OCI-LY7 (cell line): ENCODE measurements around the gene NLGN1.

ENCODE experiments used
- CTCF ChIP-seq: fragments of 200-600 bp; sonication (generic); conservative IDR thresholded peaks from 2 replicates; pipeline ENCODE4 v1.5.1; 2014; ENCODE audit warnings: mild to moderate bottlenecking, antibody characterized with exemption, low read length, moderate library complexity, mixed read lengths
- EZH2phosphoT487 ChIP-seq: fragments of 200-600 bp; sonication (generic); IDR thresholded peaks from 2 replicates; pipeline ENCODE4 v1.6.1; 2018; ENCODE audit warnings: low read depth, borderline replicate concordance, mild to moderate bottlenecking, mixed run types, antibody characterized with exemption, low read length, moderate library complexity, mixed read lengths

GRCh38 chr3:174002543-174002942 lies 605.0 kb downstream of the NLGN1 start:
- TF ChIP-seq CTCF (peak; percentile 47), EZH2phosphoT487 (no peak)
